Measurements from ENCODE around the gene RPS6KB2.
A peak's percentile ranks its signal among the peaks of the same experiment; 100 is the strongest.
"Not testable (repeated sequence)": the region's sequence is repeated elsewhere in the genome, so short reads cannot be mapped to it uniquely, and the experiment has no call there.

The RPS6KB2 gene

GRCh38 chr11:67463680-67464410 lies 35.6 kb downstream of the RPS6KB2 start:
- H3K36me3 ChIP-seq (replicated peaks in 1 of 2; ENCODE audit: control insufficient read depth in 2 of 2, insufficient read depth in 2 of 2, low read length in 2 of 2), result peaks cover 0 to 11% of the 10 kb centered on the region in 2 donors
- H4K8ac ChIP-seq (ENCODE audit: low read depth, low read length), result no peak overlapping the region
- peak overlapping the region; percentile 77 for H3K9ac ChIP-seq (ENCODE audit: low read depth, low read length, poor library complexity)
- H3K27ac ChIP-seq (replicated peaks; ENCODE audit: low read length), result no peak overlapping the region
- peak overlapping the region in 1 of 2 donors; percentile 37 for H3K4me3 ChIP-seq (ENCODE audit: low read length in 2 of 2)
- WGBS, 2 donors (ENCODE audit: extremely low coverage in 2 of 2, insufficient read length in 2 of 2, insufficient replicate concordance in 1 of 2), result no CpG with 5 or more reads among the region's 20 CpGs
- peaks cover 9 to 15% of the 10 kb centered on the region in 2 donors for H3K4me1 ChIP-seq (ENCODE audit: control insufficient read depth in 2 of 2, insufficient read depth in 1 of 2, low read depth in 1 of 2, low read length in 2 of 2)
- peak overlapping the region; percentile 58 for H2BK12ac ChIP-seq (ENCODE audit: low read length)
- H3K14ac ChIP-seq (ENCODE audit: low read length), result peak overlapping the region; percentile 38
- peaks cover 5% of the 10 kb centered on the region for H3K79me1 ChIP-seq (ENCODE audit: low read depth, low read length)
- no peak for DNase-seq (ENCODE audit: low spot score)
- no peak overlapping the region for H2BK5ac ChIP-seq (ENCODE audit: low read length)
- peak overlapping the region; percentile 75 for H2AFZ ChIP-seq (ENCODE audit: low read length)
- peak overlapping the region; percentile 83 for H3K18ac ChIP-seq (ENCODE audit: low read length)
- peaks cover 0 to 1% of the 10 kb centered on the region in 2 donors for H3K9me3 ChIP-seq (replicated peaks in 1 of 2; ENCODE audit: control insufficient read depth in 2 of 2, insufficient read depth in 1 of 2, low read depth in 1 of 2, low read length in 2 of 2)
- no peak overlapping the region for H3K23ac ChIP-seq (ENCODE audit: low read depth, low read length, poor library complexity)
- H2BK15ac ChIP-seq (ENCODE audit: low read length), result no peak overlapping the region
- peak overlapping the region; percentile 97 for H2AK5ac ChIP-seq (ENCODE audit: low read depth, low read length)
- H4K91ac ChIP-seq (ENCODE audit: low read depth, low read length, poor library complexity), result no peak overlapping the region
- H3K4ac ChIP-seq (ENCODE audit: low read length), result no peak overlapping the region
- H3K27me3 ChIP-seq (ENCODE audit: control insufficient read depth in 3 of 3, insufficient read depth in 3 of 3, low read depth in 1 of 3, low read length in 3 of 3), result no peaks in the 10 kb centered on the region
- peak overlapping the region; percentile 54 for H3K4me2 ChIP-seq (ENCODE audit: insufficient read depth, low read length, poor library complexity, severe bottlenecking)
- peak overlapping the region; percentile 96 for H2BK120ac ChIP-seq (ENCODE audit: low read depth, low read length)

DNA sequence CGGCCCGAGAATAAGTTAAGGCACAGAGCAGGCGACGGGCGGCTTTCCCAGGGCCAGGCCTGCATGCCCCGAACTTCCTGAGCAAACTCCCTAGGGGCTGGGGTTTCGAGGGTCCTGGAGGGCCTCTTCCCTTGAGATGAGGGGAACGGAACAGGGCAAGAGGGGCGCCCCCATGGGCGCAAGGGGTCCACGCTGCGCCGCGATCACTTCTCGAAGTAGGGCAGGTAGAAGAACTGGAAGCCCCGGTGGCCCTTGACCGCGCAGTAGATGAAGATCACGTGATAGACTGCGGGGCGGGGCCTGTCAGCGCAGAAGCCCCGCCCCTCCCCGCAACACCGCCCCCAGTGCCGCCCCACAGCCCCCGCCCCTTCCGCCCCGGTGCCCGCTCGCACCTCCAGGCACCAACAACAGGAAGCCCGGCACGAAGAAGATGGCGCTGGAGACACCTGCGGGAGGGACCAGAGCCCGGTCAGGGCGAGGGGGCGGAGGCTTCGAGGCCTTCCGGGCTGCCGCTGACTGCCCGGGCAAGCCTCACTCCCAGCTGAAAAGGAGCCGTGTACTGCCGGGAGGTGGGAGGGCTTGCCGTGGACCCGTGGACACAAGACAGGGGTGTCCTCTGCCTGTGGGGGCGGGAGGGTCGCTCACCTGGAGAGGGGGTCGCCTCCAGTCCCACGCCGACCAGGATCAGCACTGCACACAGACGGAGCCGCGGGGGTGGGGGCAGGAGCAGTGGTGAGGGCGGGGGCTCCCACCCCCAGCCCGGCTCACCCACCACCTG lies 36.3 kb downstream of the RPS6KB2 start:
- Histone ChIP-seq H2BK120ac (ENCODE audit: low read depth, low read length) (no peak overlapping the region), H3K27me3 (ENCODE audit: control insufficient read depth in 3 of 3, insufficient read depth in 3 of 3, low read depth in 1 of 3, low read length in 3 of 3) (no peaks in the 10 kb centered on the region), H3K27ac (replicated peaks; ENCODE audit: low read length) (peak overlapping the region; percentile 61), H2BK5ac (ENCODE audit: low read length) (peak overlapping the region; percentile 91), H2AK5ac (ENCODE audit: low read depth, low read length) (peak overlapping the region; percentile 97), H3K36me3 (replicated peaks in 1 of 2; ENCODE audit: control insufficient read depth in 2 of 2, insufficient read depth in 2 of 2, low read length in 2 of 2) (peaks cover 0 to 11% of the 10 kb centered on the region in 2 donors), H2BK15ac (ENCODE audit: low read length) (peak overlapping the region; percentile 19), H4K91ac (ENCODE audit: low read depth, low read length, poor library complexity) (peak overlapping the region; percentile 87), H3K4ac (ENCODE audit: low read length) (peak overlapping the region; percentile 85), H3K9ac (ENCODE audit: low read depth, low read length, poor library complexity) (peak overlapping the region; percentile 99), H2BK12ac (ENCODE audit: low read length) (no peak overlapping the region), H3K4me2 (ENCODE audit: insufficient read depth, low read length, poor library complexity, severe bottlenecking) (peak overlapping the region; percentile 90), H3K9me3 (replicated peaks in 1 of 2; ENCODE audit: control insufficient read depth in 2 of 2, insufficient read depth in 1 of 2, low read depth in 1 of 2, low read length in 2 of 2) (peaks cover 0 to 1% of the 10 kb centered on the region in 2 donors), H3K14ac (ENCODE audit: low read length) (peak overlapping the region; percentile 56), H4K8ac (ENCODE audit: low read depth, low read length) (peak overlapping the region; percentile 99), H3K23ac (ENCODE audit: low read depth, low read length, poor library complexity) (peak overlapping the region; percentile 60), H2AFZ (ENCODE audit: low read length) (peak overlapping the region; percentile 83), H3K79me1 (ENCODE audit: low read depth, low read length) (peaks cover 5% of the 10 kb centered on the region), H3K18ac (ENCODE audit: low read length) (peak overlapping the region; percentile 96), H3K4me3 (ENCODE audit: low read length in 2 of 2) (peak overlapping the region; percentile 58 to 93), H3K4me1 (ENCODE audit: control insufficient read depth in 2 of 2, insufficient read depth in 1 of 2, low read depth in 1 of 2, low read length in 2 of 2) (peaks cover 11 to 15% of the 10 kb centered on the region in 2 donors)
- no CpG with 5 or more reads among the region's 56 CpGs for WGBS, 2 donors (ENCODE audit: extremely low coverage in 2 of 2, insufficient read length in 2 of 2, insufficient replicate concordance in 1 of 2)
- DNase-seq (ENCODE audit: low spot score), result peak; percentile 70

GRCh38 chr11:67465189-67465510 lies 36.9 kb downstream of the RPS6KB2 start:
- H3K4me3 ChIP-seq (ENCODE audit: low read length in 2 of 2), result peak overlapping the region; percentile 58 to 93
- peaks cover 0 to 11% of the 10 kb centered on the region in 2 donors for H3K36me3 ChIP-seq (replicated peaks in 1 of 2; ENCODE audit: control insufficient read depth in 2 of 2, insufficient read depth in 2 of 2, low read length in 2 of 2)
- peak overlapping the region; percentile 87 for H4K91ac ChIP-seq (ENCODE audit: low read depth, low read length, poor library complexity)
- no peak overlapping the region for H3K23ac ChIP-seq (ENCODE audit: low read depth, low read length, poor library complexity)
- H3K27me3 ChIP-seq (ENCODE audit: control insufficient read depth in 3 of 3, insufficient read depth in 3 of 3, low read depth in 1 of 3, low read length in 3 of 3), result no peaks in the 10 kb centered on the region
- peak overlapping the region; percentile 90 for H3K4me2 ChIP-seq (ENCODE audit: insufficient read depth, low read length, poor library complexity, severe bottlenecking)
- peak overlapping the region; percentile 61 for H3K27ac ChIP-seq (replicated peaks; ENCODE audit: low read length)
- H3K9ac ChIP-seq (ENCODE audit: low read depth, low read length, poor library complexity), result peak overlapping the region; percentile 99
- DNase-seq (ENCODE audit: low spot score), result no peak
- peak overlapping the region; percentile 96 for H3K18ac ChIP-seq (ENCODE audit: low read length)
- peak overlapping the region; percentile 19 for H2BK15ac ChIP-seq (ENCODE audit: low read length)
- no peak overlapping the region for H3K14ac ChIP-seq (ENCODE audit: low read length)
- H2BK5ac ChIP-seq (ENCODE audit: low read length), result peak overlapping the region; percentile 91
- H3K79me1 ChIP-seq (ENCODE audit: low read depth, low read length), result peaks cover 5% of the 10 kb centered on the region
- H2BK120ac ChIP-seq (ENCODE audit: low read depth, low read length), result no peak overlapping the region
- no CpG with 5 or more reads among the region's 3 CpGs for WGBS, 2 donors (ENCODE audit: extremely low coverage in 2 of 2, insufficient read length in 2 of 2, insufficient replicate concordance in 1 of 2)
- H2BK12ac ChIP-seq (ENCODE audit: low read length), result no peak overlapping the region
- H4K8ac ChIP-seq (ENCODE audit: low read depth, low read length), result no peak overlapping the region
- H3K4ac ChIP-seq (ENCODE audit: low read length), result peak overlapping the region; percentile 85
- H2AFZ ChIP-seq (ENCODE audit: low read length), result peak overlapping the region; percentile 83
- peaks cover 0 to 1% of the 10 kb centered on the region in 2 donors for H3K9me3 ChIP-seq (replicated peaks in 1 of 2; ENCODE audit: control insufficient read depth in 2 of 2, insufficient read depth in 1 of 2, low read depth in 1 of 2, low read length in 2 of 2)
- peak overlapping the region; percentile 94 for H2AK5ac ChIP-seq (ENCODE audit: low read depth, low read length)
- H3K4me1 ChIP-seq (ENCODE audit: control insufficient read depth in 2 of 2, insufficient read depth in 1 of 2, low read depth in 1 of 2, low read length in 2 of 2), result peaks cover 11 to 15% of the 10 kb centered on the region in 2 donors

- H3K27ac ChIP-seq (replicated peaks; ENCODE audit: low read length); H3K9ac ChIP-seq (ENCODE audit: low read depth, low read length, poor library complexity); H2BK12ac ChIP-seq (ENCODE audit: low read length); H2BK120ac ChIP-seq (ENCODE audit: low read depth, low read length); H3K14ac ChIP-seq (ENCODE audit: low read length); H3K79me1 ChIP-seq (ENCODE audit: low read depth, low read length); DNase-seq (ENCODE audit: low spot score); H3K4ac ChIP-seq (ENCODE audit: low read length); H3K23ac ChIP-seq (ENCODE audit: low read depth, low read length, poor library complexity); H2AFZ ChIP-seq (ENCODE audit: low read length); H4K8ac ChIP-seq (ENCODE audit: low read depth, low read length); H3K9me3 ChIP-seq (replicated peaks in 1 of 2; ENCODE audit: control insufficient read depth in 2 of 2, insufficient read depth in 1 of 2, low read depth in 1 of 2, low read length in 2 of 2); H2BK15ac ChIP-seq (ENCODE audit: low read length); H4K91ac ChIP-seq (ENCODE audit: low read depth, low read length, poor library complexity); H3K27me3 ChIP-seq (ENCODE audit: control insufficient read depth in 3 of 3, insufficient read depth in 3 of 3, low read depth in 1 of 3, low read length in 3 of 3); H2BK5ac ChIP-seq (ENCODE audit: low read length); H3K18ac ChIP-seq (ENCODE audit: low read length): not testable (repeated sequence)
- no CpG with 5 or more reads among the region's 2 CpGs for WGBS, 2 donors (ENCODE audit: extremely low coverage in 2 of 2, insufficient read length in 2 of 2, insufficient replicate concordance in 1 of 2)
- peak overlapping the region; percentile 58 to 93 for H3K4me3 ChIP-seq (ENCODE audit: low read length in 2 of 2)
- H3K36me3 ChIP-seq (replicated peaks in 1 of 2; ENCODE audit: control insufficient read depth in 2 of 2, insufficient read depth in 2 of 2, low read length in 2 of 2), result peaks cover 0 to 11% of the 10 kb centered on the region in 2 donors
- H3K4me2 ChIP-seq (ENCODE audit: insufficient read depth, low read length, poor library complexity, severe bottlenecking), result peak overlapping the region; percentile 90
- peaks cover 11 to 15% of the 10 kb centered on the region in 2 donors for H3K4me1 ChIP-seq (ENCODE audit: control insufficient read depth in 2 of 2, insufficient read depth in 1 of 2, low read depth in 1 of 2, low read length in 2 of 2)
- H2AK5ac ChIP-seq (ENCODE audit: low read depth, low read length), result peak overlapping the region; percentile 94
Observed at GRCh38 chr11:67465530-67465929, 37.2 kb downstream of the RPS6KB2 start.
